H1 (cell line): ENCODE results near the gene COASY. TPM values are rescaled to one million over a fixed set of nuclear protein-coding genes. Genes with fewer than 3 reads are reported as not detected.

ENCODE experiments used
- JUN ChIP-seq: IDR thresholded peaks from 2 replicates; pipeline ENCODE4 v1.6.1; 2011; ENCODE audit warnings: low read depth, mild to moderate bottlenecking, improper control_type of control experiment, low read length
- NANOG ChIP-seq: IDR thresholded peaks from 2 replicates; pipeline ENCODE4 v1.6.1; 2011; ENCODE audit warnings: low read length, low read depth, mild to moderate bottlenecking, inconsistent platforms; ENCODE audit not compliant: insufficient read depth, poor library complexity, severe bottlenecking
- polyA plus RNA-seq, 7 experiments: library from polyadenylated mRNA; depleted of rRNA in 3 of 7; stranded (reverse) in 5 of 7; unstranded in 2 of 7; fragments of >200 nt in 5 of 7; fragments of 200-250 nt in 2 of 7; gene quantifications; 1 replicate in 5 of 7; 2 replicates in 1 of 7; 4 replicates in 1 of 7; pipeline versions ENCODE4 v1.2.1 to v1.2.3, GENCODE V29; 2011 to 2013; ENCODE audit warnings: missing spikeins in 2 of 7, mixed read lengths in 2 of 7
- total RNA-seq: library from RNA; stranded (reverse); fragmentation: NEBNext Ultra II Directional; extraction: Animal tissue kit (Norgen Biotek cat#: 25700); gene quantifications from 2 replicates; pipeline ENCODE4 v1.2.1, GENCODE V29; 2021
- TF ChIP-seq, protein P1 (sequence below): fragments of 300-600 bp; sonication (generic); IDR thresholded peaks from 2 replicates; pipeline ENCODE4 v1.7.1; 2012; ENCODE audit warnings: low read length, moderate library complexity, mild to moderate bottlenecking, inconsistent platforms; ENCODE audit not compliant: insufficient replicate concordance

COASY gene
- total and polyA plus RNA-seq, 2 of the 8 experiments (the other 6 are each of a cell fraction or from before 2014, with no cell fraction given) = 64.5 to 100 TPM

DNA sequence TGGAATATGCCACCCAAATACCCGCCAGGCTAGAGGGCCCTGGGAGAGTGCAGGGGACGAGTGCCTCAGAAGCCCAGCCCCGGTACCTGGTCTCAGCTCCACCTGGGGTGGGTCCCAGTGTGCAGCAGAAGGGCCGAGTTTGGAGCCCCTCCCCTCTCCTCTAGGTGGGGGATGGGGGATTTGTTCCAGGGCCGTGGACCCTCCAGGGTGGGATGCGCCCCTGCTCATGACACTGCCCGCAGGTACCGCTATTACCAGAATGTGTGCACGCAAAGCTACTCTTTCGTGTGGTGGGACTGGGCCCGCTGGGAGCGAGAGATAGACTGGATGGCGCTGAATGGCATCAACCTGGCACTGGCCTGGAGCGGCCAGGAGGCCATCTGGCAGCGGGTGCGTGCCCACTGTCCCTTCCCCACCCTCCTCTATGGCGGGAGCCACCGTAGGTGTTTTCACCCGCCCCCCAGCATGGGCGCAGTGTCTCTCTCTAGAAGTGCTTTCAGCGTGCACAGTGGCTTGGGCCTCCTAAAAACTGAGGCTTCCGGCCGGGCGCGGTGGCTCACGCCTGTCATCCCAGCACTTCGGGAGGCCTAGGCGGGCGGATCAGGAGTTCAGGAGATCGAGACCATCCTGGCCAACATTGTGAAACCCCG lies 24.7 kb upstream of the COASY start (continued):
- TF ChIP-seq NANOG = no peak
- TF ChIP-seq, protein P1, sequence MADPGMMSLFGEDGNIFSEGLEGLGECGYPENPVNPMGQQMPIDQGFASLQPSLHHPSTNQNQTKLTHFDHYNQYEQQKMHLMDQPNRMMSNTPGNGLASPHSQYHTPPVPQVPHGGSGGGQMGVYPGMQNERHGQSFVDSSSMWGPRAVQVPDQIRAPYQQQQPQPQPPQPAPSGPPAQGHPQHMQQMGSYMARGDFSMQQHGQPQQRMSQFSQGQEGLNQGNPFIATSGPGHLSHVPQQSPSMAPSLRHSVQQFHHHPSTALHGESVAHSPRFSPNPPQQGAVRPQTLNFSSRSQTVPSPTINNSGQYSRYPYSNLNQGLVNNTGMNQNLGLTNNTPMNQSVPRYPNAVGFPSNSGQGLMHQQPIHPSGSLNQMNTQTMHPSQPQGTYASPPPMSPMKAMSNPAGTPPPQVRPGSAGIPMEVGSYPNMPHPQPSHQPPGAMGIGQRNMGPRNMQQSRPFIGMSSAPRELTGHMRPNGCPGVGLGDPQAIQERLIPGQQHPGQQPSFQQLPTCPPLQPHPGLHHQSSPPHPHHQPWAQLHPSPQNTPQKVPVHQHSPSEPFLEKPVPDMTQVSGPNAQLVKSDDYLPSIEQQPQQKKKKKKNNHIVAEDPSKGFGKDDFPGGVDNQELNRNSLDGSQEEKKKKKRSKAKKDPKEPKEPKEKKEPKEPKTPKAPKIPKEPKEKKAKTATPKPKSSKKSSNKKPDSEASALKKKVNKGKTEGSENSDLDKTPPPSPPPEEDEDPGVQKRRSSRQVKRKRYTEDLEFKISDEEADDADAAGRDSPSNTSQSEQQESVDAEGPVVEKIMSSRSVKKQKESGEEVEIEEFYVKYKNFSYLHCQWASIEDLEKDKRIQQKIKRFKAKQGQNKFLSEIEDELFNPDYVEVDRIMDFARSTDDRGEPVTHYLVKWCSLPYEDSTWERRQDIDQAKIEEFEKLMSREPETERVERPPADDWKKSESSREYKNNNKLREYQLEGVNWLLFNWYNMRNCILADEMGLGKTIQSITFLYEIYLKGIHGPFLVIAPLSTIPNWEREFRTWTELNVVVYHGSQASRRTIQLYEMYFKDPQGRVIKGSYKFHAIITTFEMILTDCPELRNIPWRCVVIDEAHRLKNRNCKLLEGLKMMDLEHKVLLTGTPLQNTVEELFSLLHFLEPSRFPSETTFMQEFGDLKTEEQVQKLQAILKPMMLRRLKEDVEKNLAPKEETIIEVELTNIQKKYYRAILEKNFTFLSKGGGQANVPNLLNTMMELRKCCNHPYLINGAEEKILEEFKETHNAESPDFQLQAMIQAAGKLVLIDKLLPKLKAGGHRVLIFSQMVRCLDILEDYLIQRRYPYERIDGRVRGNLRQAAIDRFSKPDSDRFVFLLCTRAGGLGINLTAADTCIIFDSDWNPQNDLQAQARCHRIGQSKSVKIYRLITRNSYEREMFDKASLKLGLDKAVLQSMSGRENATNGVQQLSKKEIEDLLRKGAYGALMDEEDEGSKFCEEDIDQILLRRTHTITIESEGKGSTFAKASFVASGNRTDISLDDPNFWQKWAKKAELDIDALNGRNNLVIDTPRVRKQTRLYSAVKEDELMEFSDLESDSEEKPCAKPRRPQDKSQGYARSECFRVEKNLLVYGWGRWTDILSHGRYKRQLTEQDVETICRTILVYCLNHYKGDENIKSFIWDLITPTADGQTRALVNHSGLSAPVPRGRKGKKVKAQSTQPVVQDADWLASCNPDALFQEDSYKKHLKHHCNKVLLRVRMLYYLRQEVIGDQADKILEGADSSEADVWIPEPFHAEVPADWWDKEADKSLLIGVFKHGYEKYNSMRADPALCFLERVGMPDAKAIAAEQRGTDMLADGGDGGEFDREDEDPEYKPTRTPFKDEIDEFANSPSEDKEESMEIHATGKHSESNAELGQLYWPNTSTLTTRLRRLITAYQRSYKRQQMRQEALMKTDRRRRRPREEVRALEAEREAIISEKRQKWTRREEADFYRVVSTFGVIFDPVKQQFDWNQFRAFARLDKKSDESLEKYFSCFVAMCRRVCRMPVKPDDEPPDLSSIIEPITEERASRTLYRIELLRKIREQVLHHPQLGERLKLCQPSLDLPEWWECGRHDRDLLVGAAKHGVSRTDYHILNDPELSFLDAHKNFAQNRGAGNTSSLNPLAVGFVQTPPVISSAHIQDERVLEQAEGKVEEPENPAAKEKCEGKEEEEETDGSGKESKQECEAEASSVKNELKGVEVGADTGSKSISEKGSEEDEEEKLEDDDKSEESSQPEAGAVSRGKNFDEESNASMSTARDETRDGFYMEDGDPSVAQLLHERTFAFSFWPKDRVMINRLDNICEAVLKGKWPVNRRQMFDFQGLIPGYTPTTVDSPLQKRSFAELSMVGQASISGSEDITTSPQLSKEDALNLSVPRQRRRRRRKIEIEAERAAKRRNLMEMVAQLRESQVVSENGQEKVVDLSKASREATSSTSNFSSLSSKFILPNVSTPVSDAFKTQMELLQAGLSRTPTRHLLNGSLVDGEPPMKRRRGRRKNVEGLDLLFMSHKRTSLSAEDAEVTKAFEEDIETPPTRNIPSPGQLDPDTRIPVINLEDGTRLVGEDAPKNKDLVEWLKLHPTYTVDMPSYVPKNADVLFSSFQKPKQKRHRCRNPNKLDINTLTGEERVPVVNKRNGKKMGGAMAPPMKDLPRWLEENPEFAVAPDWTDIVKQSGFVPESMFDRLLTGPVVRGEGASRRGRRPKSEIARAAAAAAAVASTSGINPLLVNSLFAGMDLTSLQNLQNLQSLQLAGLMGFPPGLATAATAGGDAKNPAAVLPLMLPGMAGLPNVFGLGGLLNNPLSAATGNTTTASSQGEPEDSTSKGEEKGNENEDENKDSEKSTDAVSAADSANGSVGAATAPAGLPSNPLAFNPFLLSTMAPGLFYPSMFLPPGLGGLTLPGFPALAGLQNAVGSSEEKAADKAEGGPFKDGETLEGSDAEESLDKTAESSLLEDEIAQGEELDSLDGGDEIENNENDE = no peak
- TF ChIP-seq JUN = no peak
